HEK293 (cell line): ENCODE measurements around the gene MRPS11.

Experiments used
- SCRT2 ChIP-seq: fragments of 450-650 bp; formaldehyde crosslinking; IDR thresholded peaks from 2 replicates; pipeline ENCODE4 v1.5.1; 2016; ENCODE audit warnings: missing biosample characterization, missing genetic modification characterization
- SP2 ChIP-seq: fragments of 450-650 bp; formaldehyde crosslinking; IDR thresholded peaks from 2 replicates; pipeline ENCODE4 v1.5.1; 2016; ENCODE audit warnings: missing biosample characterization, missing genetic modification characterization
- TCF7L2 ChIP-seq: IDR thresholded peaks from 2 replicates; pipeline ENCODE4 v1.6.1; 2011; ENCODE audit warnings: low read depth, mild to moderate bottlenecking, inconsistent platforms, low read length, moderate library complexity, borderline replicate concordance
- TRIM28 ChIP-seq: IDR thresholded peaks from 2 replicates; pipeline ENCODE4 v1.6.1; 2011; ENCODE audit warnings: low read length, control low read depth, borderline replicate concordance
- ZBTB21 ChIP-seq: fragments of 450-650 bp; formaldehyde crosslinking; IDR thresholded peaks from 2 replicates; pipeline ENCODE4 v1.5.1; 2017; ENCODE audit warnings: missing biosample characterization, missing genetic modification characterization
- ZEB2 ChIP-seq: fragments of 450-650 bp; formaldehyde crosslinking; IDR thresholded peaks from 2 replicates; pipeline ENCODE4 v1.5.1; 2016; ENCODE audit warnings: missing biosample characterization, missing genetic modification characterization
- ZNF132 ChIP-seq: fragments of 450-650 bp; formaldehyde crosslinking; IDR thresholded peaks from 2 replicates; pipeline ENCODE4 v1.5.1; 2017; ENCODE audit warnings: missing biosample characterization, missing genetic modification characterization, borderline replicate concordance
- ZNF133 ChIP-seq: fragments of 450-650 bp; formaldehyde crosslinking; IDR thresholded peaks from 2 replicates; pipeline ENCODE4 v1.5.1; 2016; ENCODE audit warnings: missing biosample characterization, missing genetic modification characterization
- ZNF157 ChIP-seq: fragments of 450-650 bp; formaldehyde crosslinking; IDR thresholded peaks from 2 replicates; pipeline ENCODE4 v1.5.1; 2016; ENCODE audit warnings: missing biosample characterization, missing genetic modification characterization
- ZNF169 ChIP-seq: fragments of 450-650 bp; formaldehyde crosslinking; IDR thresholded peaks from 2 replicates; pipeline ENCODE4 v1.5.1; 2016; ENCODE audit warnings: missing biosample characterization, missing genetic modification characterization
- ZNF19 ChIP-seq: fragments of 450-650 bp; formaldehyde crosslinking; IDR thresholded peaks from 2 replicates; pipeline ENCODE4; 2016; ENCODE audit warnings: missing biosample characterization, missing genetic modification characterization, low read depth
- ZNF302 ChIP-seq: fragments of 450-650 bp; formaldehyde crosslinking; IDR thresholded peaks from 2 replicates; pipeline ENCODE4 v1.5.1; 2016; ENCODE audit warnings: missing biosample characterization, missing genetic modification characterization, low read depth
- ZNF324 ChIP-seq: fragments of 450-650 bp; formaldehyde crosslinking; IDR thresholded peaks from 2 replicates; pipeline ENCODE4 v1.5.1; 2016; ENCODE audit warnings: missing biosample characterization, missing genetic modification characterization
- ZNF391 ChIP-seq: fragments of 450-650 bp; formaldehyde crosslinking; IDR thresholded peaks from 2 replicates; pipeline ENCODE4 v1.5.1; 2016; ENCODE audit warnings: low read depth, missing biosample characterization, missing genetic modification characterization, borderline replicate concordance
- ZNF394 ChIP-seq: fragments of 450-650 bp; formaldehyde crosslinking; IDR thresholded peaks from 2 replicates; pipeline ENCODE4 v1.5.1; 2016; ENCODE audit warnings: missing biosample characterization, missing genetic modification characterization, mild to moderate bottlenecking, moderate library complexity, borderline replicate concordance
- ZNF398 ChIP-seq: fragments of 450-650 bp; formaldehyde crosslinking; IDR thresholded peaks from 2 replicates; pipeline ENCODE4 v1.5.1; 2017; ENCODE audit warnings: missing biosample characterization, missing genetic modification characterization
- ZNF433 ChIP-seq: fragments of 450-650 bp; formaldehyde crosslinking; IDR thresholded peaks from 2 replicates; pipeline ENCODE4 v1.5.1; 2016; ENCODE audit warnings: missing biosample characterization, missing genetic modification characterization, low read depth
- ZNF488 ChIP-seq: fragments of 450-650 bp; formaldehyde crosslinking; IDR thresholded peaks from 2 replicates; pipeline ENCODE4 v1.5.1; 2016; ENCODE audit warnings: missing biosample characterization, missing genetic modification characterization
- ZNF510 ChIP-seq: fragments of 450-650 bp; formaldehyde crosslinking; IDR thresholded peaks from 2 replicates; pipeline ENCODE4 v1.5.1; 2018; ENCODE audit warnings: mild to moderate bottlenecking, missing genetic modification characterization, missing biosample characterization; ENCODE audit not compliant: insufficient replicate concordance
- ZNF514 ChIP-seq: fragments of 450-650 bp; formaldehyde crosslinking; IDR thresholded peaks from 2 replicates; pipeline ENCODE4 v1.5.1; 2016; ENCODE audit warnings: missing biosample characterization, missing genetic modification characterization
- ZNF560 ChIP-seq: fragments of 450-650 bp; formaldehyde crosslinking; IDR thresholded peaks from 2 replicates; pipeline ENCODE4 v1.5.1; 2017; ENCODE audit warnings: missing biosample characterization, missing genetic modification characterization, borderline replicate concordance
- ZNF580 ChIP-seq: fragments of 450-650 bp; formaldehyde crosslinking; IDR thresholded peaks from 2 replicates; pipeline ENCODE4 v1.5.1; 2016; ENCODE audit warnings: missing biosample characterization, missing genetic modification characterization
- ZNF585B ChIP-seq: fragments of 450-650 bp; formaldehyde crosslinking; IDR thresholded peaks from 2 replicates; pipeline ENCODE4 v1.5.1; 2016; ENCODE audit warnings: missing biosample characterization, missing genetic modification characterization
- ZNF610 ChIP-seq: fragments of 450-650 bp; formaldehyde crosslinking; IDR thresholded peaks from 2 replicates; pipeline ENCODE4 v1.5.1; 2016; ENCODE audit warnings: missing biosample characterization, missing genetic modification characterization, borderline replicate concordance
- ZNF624 ChIP-seq: fragments of 450-650 bp; formaldehyde crosslinking; IDR thresholded peaks from 2 replicates; pipeline ENCODE4 v1.5.1; 2017; ENCODE audit warnings: missing biosample characterization, missing genetic modification characterization
- ZNF626 ChIP-seq: fragments of 450-650 bp; sonication (Bioruptor Pico); formaldehyde crosslinking; IDR thresholded peaks from 2 replicates; pipeline ENCODE4 v1.5.1; 2018; ENCODE audit warnings: missing biosample characterization, missing genetic modification characterization, inconsistent platforms
- ZNF639 ChIP-seq: fragments of 450-650 bp; formaldehyde crosslinking; IDR thresholded peaks from 2 replicates; pipeline ENCODE4 v1.5.1; 2016; ENCODE audit warnings: missing biosample characterization, missing genetic modification characterization
- ZNF701 ChIP-seq: fragments of 450-650 bp; formaldehyde crosslinking; IDR thresholded peaks from 2 replicates; pipeline ENCODE4 v1.5.1; 2016; ENCODE audit warnings: missing biosample characterization, missing genetic modification characterization
- ZNF777 ChIP-seq: fragments of 450-650 bp; formaldehyde crosslinking; IDR thresholded peaks from 2 replicates; pipeline ENCODE4 v1.5.1; 2017; ENCODE audit warnings: missing biosample characterization, missing genetic modification characterization, borderline replicate concordance
- TF ChIP-seq, protein P1 (sequence below): fragments of 450-650 bp; formaldehyde crosslinking; IDR thresholded peaks from 2 replicates; pipeline ENCODE4 v1.5.1; 2017; ENCODE audit warnings: missing biosample characterization, missing genetic modification characterization
- TF ChIP-seq, protein P2 (sequence below): fragments of 450-650 bp; IDR thresholded peaks from 2 replicates; pipeline ENCODE4 v1.5.1; 2018; ENCODE audit warnings: missing biosample characterization, missing genetic modification characterization

MRPS11 gene

DNA sequence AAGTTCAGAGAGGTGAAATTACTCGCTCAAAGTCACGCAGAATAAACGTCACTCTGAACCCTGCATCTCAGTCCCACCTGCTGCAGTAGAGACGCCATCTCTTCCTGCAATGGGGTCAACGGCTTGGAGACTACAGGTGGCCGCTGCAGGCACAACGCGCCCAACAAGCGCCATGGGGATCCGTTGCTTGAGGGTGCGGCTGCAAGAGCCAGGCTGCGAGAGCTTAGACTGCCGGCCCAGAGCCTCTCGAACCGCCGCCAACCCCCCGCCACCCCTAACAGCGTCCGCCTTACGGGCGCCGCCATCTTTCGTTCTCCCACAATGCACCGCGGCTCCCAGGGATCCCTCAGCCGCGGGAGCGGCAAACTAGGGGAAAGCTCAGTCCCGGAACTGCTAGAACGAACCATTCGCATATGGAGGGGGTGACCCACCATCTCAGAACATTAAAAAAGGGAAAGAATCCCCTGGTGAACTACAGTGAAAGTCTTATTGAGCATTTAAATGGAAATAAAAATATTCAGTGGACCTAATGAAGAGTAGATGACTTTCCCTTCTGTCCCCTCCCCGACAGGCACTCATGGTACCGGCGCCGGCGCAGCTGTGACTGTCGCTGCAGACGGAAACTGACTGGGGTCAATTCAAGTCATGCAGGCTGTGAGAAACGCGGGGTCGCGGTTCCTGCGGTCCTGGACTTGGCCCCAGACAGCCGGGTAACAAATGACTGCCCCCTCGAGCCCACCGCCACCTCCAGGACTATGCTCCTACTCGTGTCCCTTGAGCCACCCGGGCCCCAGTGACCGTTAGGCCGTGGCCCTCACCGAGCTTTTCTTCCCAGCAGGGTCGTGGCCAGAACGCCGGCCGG lies at the start of gene MRPS11, which contains the start of gene MRPL46 (continued):
- TF ChIP-seq ZNF514 (tag by site-specific recombination) (no peak), ZNF488 (tag by site-specific recombination) (no peak), SP2 (tag by site-specific recombination) (peak; percentile 24; the same call in 1 of the 2 replicates), ZNF777 (tag by site-specific recombination) (no peak), ZNF398 (tag by site-specific recombination) (no peak), TRIM28 (0 out of 2 replicates have a peak, but pooled peaks have one; percentile 22), ZNF433 (no peak), SCRT2 (tag by site-specific recombination) (peak; percentile 98), ZNF394 (peak; percentile 50; the same call in 1 of the 2 replicates), ZNF510 (no peak), ZNF626 (tag by site-specific recombination) (no peak), ZNF701 (no peak), ZNF324 (peak; percentile 75; the same call in 1 of the 2 replicates), ZNF133 (tag by site-specific recombination) (no peak), ZNF157 (tag by site-specific recombination) (no peak), ZNF585B (no peak), ZNF560 (no peak), ZNF639 (tag by site-specific recombination) (peak; percentile 87), TCF7L2 (0 out of 2 replicates have a peak, but pooled peaks have one; percentile 50), ZNF580 (tag by site-specific recombination) (peak; percentile 57), ZNF169 (tag by site-specific recombination) (no peak), ZNF19 (tag by site-specific recombination) (no peak), ZNF391 (tag by site-specific recombination) (no peak; the same call in 1 of the 2 replicates), ZNF302 (tag by site-specific recombination) (no peak), ZNF132 (tag by site-specific recombination) (no peak), ZEB2 (tag by site-specific recombination) (peak; percentile 48; the same call in 1 of the 2 replicates), ZNF624 (tag by site-specific recombination) (no peak), ZBTB21 (tag by site-specific recombination) (no peak), ZNF610 (tag by site-specific recombination) (peak; percentile 95)
- TF ChIP-seq, protein P1, sequence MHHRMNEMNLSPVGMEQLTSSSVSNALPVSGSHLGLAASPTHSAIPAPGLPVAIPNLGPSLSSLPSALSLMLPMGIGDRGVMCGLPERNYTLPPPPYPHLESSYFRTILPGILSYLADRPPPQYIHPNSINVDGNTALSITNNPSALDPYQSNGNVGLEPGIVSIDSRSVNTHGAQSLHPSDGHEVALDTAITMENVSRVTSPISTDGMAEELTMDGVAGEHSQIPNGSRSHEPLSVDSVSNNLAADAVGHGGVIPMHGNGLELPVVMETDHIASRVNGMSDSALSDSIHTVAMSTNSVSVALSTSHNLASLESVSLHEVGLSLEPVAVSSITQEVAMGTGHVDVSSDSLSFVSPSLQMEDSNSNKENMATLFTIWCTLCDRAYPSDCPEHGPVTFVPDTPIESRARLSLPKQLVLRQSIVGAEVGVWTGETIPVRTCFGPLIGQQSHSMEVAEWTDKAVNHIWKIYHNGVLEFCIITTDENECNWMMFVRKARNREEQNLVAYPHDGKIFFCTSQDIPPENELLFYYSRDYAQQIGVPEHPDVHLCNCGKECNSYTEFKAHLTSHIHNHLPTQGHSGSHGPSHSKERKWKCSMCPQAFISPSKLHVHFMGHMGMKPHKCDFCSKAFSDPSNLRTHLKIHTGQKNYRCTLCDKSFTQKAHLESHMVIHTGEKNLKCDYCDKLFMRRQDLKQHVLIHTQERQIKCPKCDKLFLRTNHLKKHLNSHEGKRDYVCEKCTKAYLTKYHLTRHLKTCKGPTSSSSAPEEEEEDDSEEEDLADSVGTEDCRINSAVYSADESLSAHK (tag by site-specific recombination), result no peak
- TF ChIP-seq, protein P2, sequence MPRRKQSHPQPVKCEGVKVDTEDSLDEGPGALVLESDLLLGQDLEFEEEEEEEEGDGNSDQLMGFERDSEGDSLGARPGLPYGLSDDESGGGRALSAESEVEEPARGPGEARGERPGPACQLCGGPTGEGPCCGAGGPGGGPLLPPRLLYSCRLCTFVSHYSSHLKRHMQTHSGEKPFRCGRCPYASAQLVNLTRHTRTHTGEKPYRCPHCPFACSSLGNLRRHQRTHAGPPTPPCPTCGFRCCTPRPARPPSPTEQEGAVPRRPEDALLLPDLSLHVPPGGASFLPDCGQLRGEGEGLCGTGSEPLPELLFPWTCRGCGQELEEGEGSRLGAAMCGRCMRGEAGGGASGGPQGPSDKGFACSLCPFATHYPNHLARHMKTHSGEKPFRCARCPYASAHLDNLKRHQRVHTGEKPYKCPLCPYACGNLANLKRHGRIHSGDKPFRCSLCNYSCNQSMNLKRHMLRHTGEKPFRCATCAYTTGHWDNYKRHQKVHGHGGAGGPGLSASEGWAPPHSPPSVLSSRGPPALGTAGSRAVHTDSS, result no peak
